HG03066 (cell line): ENCODE measurements around the gene FAM136A.
"Not testable (repeated sequence)": the region's sequence is repeated elsewhere in the genome, so short reads cannot be mapped to it uniquely, and the experiment has no call there.

Experiments used
- ATAC-seq: cut with Tn5 transposase; IDR thresholded peaks from one replicate; pipeline ENCODE4 v1.9.1; 2021; ENCODE audit warnings: low read depth; ENCODE audit not compliant: unreplicated experiment

FAM136A gene

GRCh38 chr2:70300771-70301343, 1.0 kb downstream of the FAM136A start:
- no peak for ATAC-seq

DNA sequence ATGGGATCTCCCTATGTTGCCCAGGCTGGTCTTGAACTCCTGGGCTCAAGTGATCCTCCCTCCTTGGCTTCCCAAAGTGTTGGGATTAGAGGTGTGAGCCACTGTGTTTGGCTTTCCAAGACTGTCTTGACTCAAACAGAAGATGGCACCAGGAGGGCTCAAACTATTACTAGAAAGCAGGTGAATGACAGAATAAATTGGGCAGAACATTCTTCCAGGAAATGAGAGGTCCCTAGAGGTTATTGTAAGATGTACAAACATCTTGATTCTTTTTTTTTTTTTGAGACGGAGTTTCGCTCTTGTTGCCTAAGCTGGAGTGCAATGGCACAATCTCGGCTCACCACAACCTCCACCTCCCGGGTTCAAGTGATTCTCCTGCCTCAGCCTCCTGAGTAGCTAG, 4.0 kb downstream of the FAM136A start:
- ATAC-seq: not testable (repeated sequence)

DNA sequence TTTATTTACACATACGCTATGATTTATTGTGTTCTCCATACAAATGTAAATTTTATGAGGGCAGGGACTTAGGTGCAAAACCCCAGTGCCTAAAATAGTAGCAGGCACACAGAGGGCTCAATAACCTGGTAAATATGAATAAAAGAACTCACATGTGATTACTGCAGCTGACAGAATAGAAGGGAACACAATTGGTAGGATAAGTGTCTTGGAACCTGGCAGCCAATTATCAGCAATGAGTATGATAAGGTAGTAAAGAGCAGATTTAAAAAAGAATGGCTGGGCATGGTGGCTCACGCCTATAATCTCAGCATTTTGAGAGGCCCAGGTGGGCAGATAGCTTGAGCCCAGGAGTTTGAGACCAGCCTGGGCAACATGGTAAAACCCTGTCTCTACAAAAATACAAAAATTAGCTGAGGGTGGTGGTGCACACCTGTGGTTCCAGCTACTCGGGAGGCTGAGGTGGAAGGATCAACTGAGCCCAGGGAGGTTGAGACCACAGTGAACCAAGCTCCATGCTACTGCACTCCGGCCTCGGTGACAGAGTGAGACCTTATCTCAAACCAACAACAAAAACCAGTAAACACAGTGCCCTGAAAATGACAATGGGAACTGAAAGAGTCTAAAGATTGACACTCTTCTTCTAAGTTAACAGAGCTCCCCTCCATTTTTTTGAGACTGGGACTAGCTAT, 18.2 kb downstream of the FAM136A start:
- ATAC-seq: no peak

GRCh38 chr2:70282439-70282838, 19.4 kb downstream of the FAM136A start:
- no peak for ATAC-seq

- no peak for ATAC-seq
These were observed 21.5 kb downstream of the FAM136A start for GRCh38 chr2:70280242-70280798.

DNA sequence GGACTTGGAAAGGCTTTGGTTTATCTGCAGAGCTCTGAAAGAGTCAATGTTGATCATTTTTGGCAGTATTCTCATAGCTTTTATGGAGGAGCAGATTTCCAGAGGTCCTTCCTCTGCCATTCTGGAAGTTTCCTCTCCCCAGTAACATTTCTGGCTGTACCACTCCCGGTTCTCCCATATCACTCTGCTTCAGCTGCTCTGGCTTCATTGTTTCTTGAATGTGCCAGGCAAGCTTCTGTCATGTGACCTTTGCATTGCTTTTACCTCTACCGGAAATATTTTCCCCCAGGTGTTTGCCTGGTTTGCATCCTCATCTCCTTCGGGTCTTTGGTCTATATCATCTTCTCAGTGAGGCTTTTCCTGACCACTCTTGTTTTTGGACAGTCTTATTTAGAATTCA, 31.5 kb downstream of the FAM136A start:
- no peak for ATAC-seq

DNA sequence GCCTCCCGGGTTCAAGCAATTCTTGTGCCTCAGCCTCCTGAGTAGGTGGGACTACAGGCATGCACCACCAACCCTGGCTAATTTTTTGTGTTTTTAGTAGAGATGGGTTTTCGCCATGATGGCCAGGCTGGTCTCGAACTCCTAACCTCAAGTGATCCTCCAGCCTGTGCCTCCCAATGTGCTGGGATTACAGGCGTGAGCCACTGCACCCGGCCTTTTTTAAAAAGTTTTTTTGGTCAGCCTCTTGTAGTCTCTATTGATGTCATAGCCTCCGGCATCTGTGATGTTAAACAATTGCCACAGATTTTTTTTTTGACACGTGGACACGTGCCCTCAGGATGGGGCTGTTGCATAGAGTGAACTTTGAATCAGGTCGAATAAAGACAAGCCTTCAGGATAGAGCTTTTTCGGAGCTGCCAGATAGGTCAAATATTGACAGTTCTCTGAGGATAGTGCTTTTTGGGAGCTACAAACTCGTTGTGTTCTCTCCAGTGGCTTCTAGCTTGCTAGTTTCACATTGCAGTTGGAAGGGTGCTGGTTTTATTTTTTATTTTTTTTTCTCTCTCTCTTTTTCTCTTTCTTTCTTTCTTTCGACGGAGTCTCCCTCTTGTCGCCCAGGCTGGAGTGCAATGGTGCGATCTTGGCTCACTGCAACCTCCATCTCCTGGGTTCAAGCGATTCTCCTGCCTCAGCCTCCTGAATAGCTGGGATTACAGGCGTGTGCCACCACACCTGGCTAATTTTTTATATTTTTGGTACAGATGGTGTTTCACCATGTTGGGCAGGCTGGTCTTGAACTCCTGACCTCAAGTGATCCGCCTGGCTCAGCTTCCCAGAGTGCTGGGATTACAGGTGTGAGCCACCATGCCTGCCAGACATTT, 32.2 kb downstream of the FAM136A start:
- ATAC-seq: not testable (repeated sequence)

GRCh38 chr2:70266925-70267324, 34.9 kb downstream of the FAM136A start:
- not testable (repeated sequence) for ATAC-seq

- ATAC-seq: no peak
These were observed 40.4 kb downstream of the FAM136A start for GRCh38 chr2:70261501-70261900.

- ATAC-seq: no peak
These were observed 43.4 kb downstream of the FAM136A start for GRCh38 chr2:70258532-70258875.

DNA sequence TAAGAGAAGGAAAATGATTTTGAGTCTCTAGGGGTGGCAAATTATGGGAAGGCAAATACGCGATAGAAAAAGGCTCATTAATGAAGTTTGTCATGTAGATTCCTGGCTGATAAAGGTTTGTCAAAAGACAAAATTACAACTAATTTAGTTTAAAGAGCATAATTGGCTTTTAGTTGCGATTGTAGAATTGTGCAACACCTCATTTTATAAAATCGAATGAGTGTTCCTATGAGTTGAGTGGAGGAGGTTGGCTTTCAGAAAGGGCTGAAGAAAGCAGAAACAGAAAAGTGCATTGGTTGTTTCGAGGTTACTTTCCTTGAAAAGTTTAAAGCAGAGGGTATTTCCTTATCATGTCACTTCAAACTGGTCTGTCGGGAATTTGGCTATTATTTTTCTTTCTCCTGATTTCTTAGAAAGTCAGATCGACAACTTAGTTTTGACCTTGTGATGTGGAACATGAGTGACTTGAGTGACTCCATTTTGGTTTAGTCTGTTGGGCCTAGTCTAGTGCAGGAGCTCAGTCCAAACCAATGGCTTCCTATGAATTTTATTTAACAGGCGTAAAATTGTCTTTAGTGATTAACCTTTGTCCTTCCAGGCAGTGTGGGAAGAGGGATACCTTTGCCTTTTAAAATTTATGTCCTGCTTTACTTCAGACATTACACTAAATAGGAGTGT, 46.1 kb downstream of the FAM136A start:
- ATAC-seq: no peak

DNA sequence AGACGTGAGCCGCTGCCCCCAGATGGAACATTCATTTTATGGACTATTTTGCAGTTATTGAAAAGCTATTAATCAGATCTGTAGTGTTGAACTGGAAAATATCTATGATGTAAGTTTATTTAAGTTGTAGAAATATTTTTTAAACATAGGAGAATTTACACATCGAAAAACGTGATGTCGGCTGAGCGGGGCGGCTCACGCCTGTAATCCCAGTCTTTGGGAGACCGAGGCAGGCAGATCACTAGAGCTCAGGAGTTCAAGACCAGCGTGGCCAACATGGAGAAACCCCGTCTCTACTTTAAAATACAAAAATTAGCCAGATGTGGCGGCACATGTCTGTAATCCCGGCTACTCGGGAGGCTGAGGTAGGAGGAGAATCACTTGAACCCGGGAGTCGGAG, 51.4 kb downstream of the FAM136A start:
- ATAC-seq: no peak

- peak; percentile 96 for ATAC-seq
These were observed 53.6 kb downstream of the FAM136A start, which contains the start of gene TIA1 for GRCh38 chr2:70248181-70248847. TIA1 (minus strand) TSS chr2:70248628; CDS start chr2:70248430, 198 bp downstream.

DNA sequence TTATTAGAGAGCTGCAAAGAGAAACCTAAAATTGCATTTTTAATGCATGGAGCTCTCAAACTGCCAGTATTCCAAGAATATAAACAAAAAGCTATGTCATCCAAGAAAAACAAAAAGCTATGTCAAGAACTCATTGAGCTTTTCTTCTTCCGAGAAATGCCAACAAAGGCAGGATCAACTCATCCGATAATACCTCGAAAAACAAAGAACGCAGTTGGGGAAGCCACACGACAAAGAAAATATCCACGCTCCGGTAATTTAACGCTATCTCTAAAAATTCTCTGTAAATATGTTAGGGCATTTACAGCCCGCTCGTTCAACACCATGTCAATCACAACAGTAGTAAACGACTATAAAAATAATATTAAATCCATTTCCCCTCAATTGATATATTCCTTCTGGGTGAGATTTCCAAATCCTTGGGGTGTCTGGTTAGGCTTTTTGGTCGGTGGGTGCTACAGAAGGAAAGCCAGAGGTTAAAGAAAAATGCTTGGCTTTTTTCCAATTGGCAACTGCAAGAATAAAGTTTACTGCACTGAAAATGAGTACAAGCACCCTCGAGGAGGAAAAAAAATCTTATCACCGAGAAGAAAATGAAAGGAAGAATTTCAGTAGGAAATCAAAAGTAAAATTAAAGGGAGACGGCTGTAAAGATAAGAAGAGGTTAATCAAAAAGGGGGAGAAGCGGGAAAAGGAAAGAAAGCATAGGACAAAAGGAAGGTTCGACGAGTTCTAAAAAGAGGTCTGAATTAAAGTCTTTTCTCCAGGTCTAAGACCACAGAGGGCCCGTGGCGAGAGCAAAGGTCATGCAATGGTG, 54.3 kb downstream of the FAM136A start:
- no peak for ATAC-seq
